Measurements from ENCODE around the gene RIMKLA. TPM values are rescaled to one million over a fixed set of nuclear protein-coding genes. Genes with fewer than 3 reads are reported as not detected.

The RIMKLA gene
- total RNA-seq, 1 donor from 2014 or later: 0.08 TPM

GRCh38 chr1:42372796-42373195 lies 7.8 kb upstream of the RIMKLA start:
- ATAC-seq: no peak

- ATAC-seq: peak; percentile 52
Measured at GRCh38 chr1:42379794-42380585, 602 bp upstream of the RIMKLA start.

GRCh38 chr1:42381280-42381673 lies 685 bp downstream of the RIMKLA start:
- ATAC-seq: no peak

- ATAC-seq: no peak
Measured at GRCh38 chr1:42385283-42385682, 4.7 kb downstream of the RIMKLA start.

- ATAC-seq: no peak
Measured at GRCh38 chr1:42386051-42386450, 5.5 kb downstream of the RIMKLA start.

- ATAC-seq: no peak
Measured at GRCh38 chr1:42392255-42392654, 11.7 kb downstream of the RIMKLA start.

- no peak for ATAC-seq
Measured at GRCh38 chr1:42392967-42393848, 12.6 kb downstream of the RIMKLA start.

GRCh38 chr1:42399315-42400100 lies 18.9 kb downstream of the RIMKLA start:
- ATAC-seq: no peak

GRCh38 chr1:42403880-42404400 lies 23.3 kb downstream of the RIMKLA start:
- ATAC-seq: no peak

GRCh38 chr1:42414551-42415496 lies 34.2 kb downstream of the RIMKLA start:
- ATAC-seq: no peak

- no peak for ATAC-seq
Measured at GRCh38 chr1:42417166-42417565, 36.6 kb downstream of the RIMKLA start.

GRCh38 chr1:42418516-42418915 lies 37.9 kb downstream of the RIMKLA start:
- no peak for ATAC-seq

GRCh38 chr1:42419126-42419821 lies 38.7 kb downstream of the RIMKLA start:
- no peak for ATAC-seq

- no peak for ATAC-seq
Measured at GRCh38 chr1:42420121-42420520, 39.5 kb downstream of the RIMKLA start.

- no peak for ATAC-seq
Measured at GRCh38 chr1:42420911-42421585, 40.5 kb downstream of the RIMKLA start.

GRCh38 chr1:42422737-42423136 lies 42.1 kb downstream of the RIMKLA start:
- ATAC-seq: no peak

- no peak for ATAC-seq
Measured at GRCh38 chr1:42423681-42424080, 43.1 kb downstream of the RIMKLA start.

- ATAC-seq: no peak
Measured at GRCh38 chr1:42424201-42424600, 43.6 kb downstream of the RIMKLA start.

GRCh38 chr1:42427240-42427639 lies 46.6 kb downstream of the RIMKLA start:
- no peak for ATAC-seq

GRCh38 chr1:42429603-42430002 lies 49.0 kb downstream of the RIMKLA start:
- ATAC-seq: no peak
